ENCODE results near the gene PTCH1. TPM values are rescaled to one million over a fixed set of nuclear protein-coding genes. Genes with fewer than 3 reads are reported as not detected.

PTCH1 gene
- total RNA-seq, 1 experiment from 2014 or later = 6.6 TPM

- ChIA-PET CTCF (no interaction called here), POLR2A (no interaction called here)
- no TSS peak for BruUV-seq (replicated peaks)
- H3K4me3 ChIP-seq (ENCODE audit: low read depth in 2 of 2, low read length in 2 of 2) = no peak overlapping the region
- ATAC-seq (no peak), DNase-seq (ENCODE audit: low read depth, low spot score) (no peak)
- H3K27me3 ChIP-seq (ENCODE audit: control insufficient read depth, insufficient read depth, low read length) = no peaks in the 10 kb centered on the region
- TF ChIP-seq SIN3A (IDR thresholded peaks at IDR 0.05; ENCODE audit: borderline replicate concordance, insufficient read depth, low read depth, low read length) (no peak), REST (IDR thresholded peaks at IDR 0.05; ENCODE audit: insufficient read depth in 1 of 2, low read depth in 2 of 2, low read length in 1 of 2) (no peak), TCF7L2 (IDR thresholded peaks at IDR 0.05; ENCODE audit: low read depth, low read length) (no peak), POLR2AphosphoS5 (IDR thresholded peaks at IDR 0.05; ENCODE audit: low read depth, low read length) (no peak)
- TF ChIP-seq, protein P1, sequence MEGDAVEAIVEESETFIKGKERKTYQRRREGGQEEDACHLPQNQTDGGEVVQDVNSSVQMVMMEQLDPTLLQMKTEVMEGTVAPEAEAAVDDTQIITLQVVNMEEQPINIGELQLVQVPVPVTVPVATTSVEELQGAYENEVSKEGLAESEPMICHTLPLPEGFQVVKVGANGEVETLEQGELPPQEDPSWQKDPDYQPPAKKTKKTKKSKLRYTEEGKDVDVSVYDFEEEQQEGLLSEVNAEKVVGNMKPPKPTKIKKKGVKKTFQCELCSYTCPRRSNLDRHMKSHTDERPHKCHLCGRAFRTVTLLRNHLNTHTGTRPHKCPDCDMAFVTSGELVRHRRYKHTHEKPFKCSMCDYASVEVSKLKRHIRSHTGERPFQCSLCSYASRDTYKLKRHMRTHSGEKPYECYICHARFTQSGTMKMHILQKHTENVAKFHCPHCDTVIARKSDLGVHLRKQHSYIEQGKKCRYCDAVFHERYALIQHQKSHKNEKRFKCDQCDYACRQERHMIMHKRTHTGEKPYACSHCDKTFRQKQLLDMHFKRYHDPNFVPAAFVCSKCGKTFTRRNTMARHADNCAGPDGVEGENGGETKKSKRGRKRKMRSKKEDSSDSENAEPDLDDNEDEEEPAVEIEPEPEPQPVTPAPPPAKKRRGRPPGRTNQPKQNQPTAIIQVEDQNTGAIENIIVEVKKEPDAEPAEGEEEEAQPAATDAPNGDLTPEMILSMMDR (IDR thresholded peaks at IDR 0.05) = no peak
- H3K36me3 ChIP-seq (ENCODE audit: control insufficient read depth, insufficient read depth, low read length) = no peaks in the 10 kb centered on the region
- H3K4me1 ChIP-seq (ENCODE audit: control insufficient read depth, insufficient read depth, low read length) = no peaks in the 10 kb centered on the region
- no peaks in the 10 kb centered on the region for H3K9me3 ChIP-seq (ENCODE audit: control insufficient read depth, insufficient read depth, low read depth, low read length)
- no peak overlapping the region for H3K27ac ChIP-seq (ENCODE audit: low read length)
- in situ Hi-C loops (cut with HindIII; ENCODE audit: low pct_unique_long_range_greater_than_20kb, low sequenced_read_pairs) (no loop called here), intact Hi-C loops (cut with micrococcal nuclease; ENCODE audit: unreplicated experiment) (no loop called here)
Observed at GRCh38 chr9:95522871-95523370, 6.2 kb upstream of the PTCH1 start.

- Histone ChIP-seq H3K4me1 (ENCODE audit: control insufficient read depth, insufficient read depth, low read length) (no peaks in the 10 kb centered on the region), H3K4me3 (ENCODE audit: low read depth in 2 of 2, low read length in 2 of 2) (no peak overlapping the region), H3K27ac (ENCODE audit: low read length) (no peak overlapping the region), H3K9me3 (ENCODE audit: control insufficient read depth, insufficient read depth, low read depth, low read length) (no peaks in the 10 kb centered on the region), H3K27me3 (ENCODE audit: control insufficient read depth, insufficient read depth, low read length) (no peaks in the 10 kb centered on the region), H3K36me3 (ENCODE audit: control insufficient read depth, insufficient read depth, low read length) (no peaks in the 10 kb centered on the region)
- ATAC-seq = no peak
- in situ Hi-C loops (cut with HindIII; ENCODE audit: low pct_unique_long_range_greater_than_20kb, low sequenced_read_pairs) = no loop called here
- ChIA-PET CTCF (no interaction called here), POLR2A (no interaction called here)
- TF ChIP-seq POLR2AphosphoS5 (IDR thresholded peaks at IDR 0.05; ENCODE audit: low read depth, low read length) (no peak), TCF7L2 (IDR thresholded peaks at IDR 0.05; ENCODE audit: low read depth, low read length) (no peak), REST (IDR thresholded peaks at IDR 0.05; ENCODE audit: insufficient read depth in 1 of 2, low read depth in 2 of 2, low read length in 1 of 2) (no peak), SIN3A (IDR thresholded peaks at IDR 0.05; ENCODE audit: borderline replicate concordance, insufficient read depth, low read depth, low read length) (no peak)
- TF ChIP-seq, protein P1 (IDR thresholded peaks at IDR 0.05) = no peak
- intact Hi-C loops (cut with micrococcal nuclease; ENCODE audit: unreplicated experiment) = no loop called here
- no peak for DNase-seq (ENCODE audit: low read depth, low spot score)
- BruUV-seq (replicated peaks) = no TSS peak
Observed at GRCh38 chr9:95521699-95522098, 4.9 kb upstream of the PTCH1 start.

Measured in Panc1 (cell line).